SK-N-SH (cell line): ENCODE results near the gene GRIK3. TPM values are rescaled to one million over a fixed set of nuclear protein-coding genes. Genes with fewer than 3 reads are reported as not detected.

Experiments used
- CTCF ChIA-PET: fragments of 300-600, 350-600 bp; formaldehyde crosslinking; extraction: SDS; loops from one replicate; lab custom pipeline; 2021; lab: Yijun Ruan, JAX
- POLR2A ChIA-PET: fragments of 350-600 bp; sonication (Branson Sonifier 250); formaldehyde crosslinking; extraction: SDS; loops from one replicate; lab custom pipeline; 2020; ENCODE audit warnings: antibody characterized with exemption, inconsistent platforms; lab: Yijun Ruan, JAX
- DNase-seq: peaks from one replicate; pipeline ENCODE4 v3.0.0; 2012
- H2AFZ ChIP-seq: fragments of 200-600 bp; sonication (generic); 2 replicates; pipeline ENCODE4 v1.8.1; 2016; ENCODE audit warnings: antibody characterized with exemption, mild to moderate bottlenecking, low read depth
- H3F3A ChIP-seq: fragments of 200-600 bp; sonication (generic); replicated peaks from 2 replicates; pipeline ENCODE3; 2016; ENCODE audit warnings: antibody characterized with exemption, mild to moderate bottlenecking; ENCODE audit not compliant: insufficient read depth
- H3K27ac ChIP-seq, 2 experiments: fragments of 200-500 bp in 1 of 2; fragments of 200-600 bp in 1 of 2; sonication (Bioruptor generic) in 1 of 2; sonication (generic), shearing (Covaris generic) in 1 of 2; 2 replicates each; pipeline versions ENCODE4 v1.5.1 to v1.6.1; 2014 to 2016; ENCODE audit warnings: low read depth in 2 of 2, inconsistent platforms in 1 of 2, low read length in 1 of 2, mild to moderate bottlenecking in 1 of 2, mixed read lengths in 1 of 2
- H3K27me3 ChIP-seq: fragments of 200-600 bp; sonication (generic), shearing (Covaris generic); 2 replicates; pipeline ENCODE4 v1.6.1; 2016; ENCODE audit warnings: mixed run types; ENCODE audit not compliant: insufficient read depth
- H3K36me3 ChIP-seq, 2 experiments: fragments of 200-500 bp in 1 of 2; fragments of 200-600 bp in 1 of 2; sonication (Bioruptor generic) in 1 of 2; sonication (generic) in 1 of 2; replicated peaks in 1 of 2; 2 replicates each; pipeline versions ENCODE3 to v1.5.1; 2014 to 2016; ENCODE audit warnings: low read length in 1 of 2, mild to moderate bottlenecking in 1 of 2; ENCODE audit not compliant: insufficient read depth in 2 of 2, control insufficient read depth in 1 of 2
- H3K4me1 ChIP-seq, 2 experiments: fragments of 200-500 bp in 1 of 2; fragments of 200-600 bp in 1 of 2; sonication (Bioruptor generic) in 1 of 2; sonication (generic), shearing (Covaris generic) in 1 of 2; 2 replicates each; pipeline versions ENCODE4 v1.5.1 to v1.6.1; 2014 to 2016; ENCODE audit warnings: low read depth in 1 of 2, low read length in 1 of 2, mixed run types in 1 of 2; ENCODE audit not compliant: insufficient read depth in 2 of 2, control insufficient read depth in 1 of 2
- H3K4me2 ChIP-seq: fragments of 200-600 bp; sonication (generic), shearing (Covaris generic); 2 replicates; pipeline ENCODE4 v1.6.1; 2017; ENCODE audit warnings: mixed run types
- H3K4me3 ChIP-seq, 2 experiments: fragments of 200-500 bp in 1 of 2; fragments of 200-600 bp in 1 of 2; sonication (Bioruptor generic) in 1 of 2; sonication (generic), shearing (Covaris generic) in 1 of 2; 2 replicates each; pipeline versions ENCODE4 v1.5.1 to v1.8.1; 2014 to 2016; ENCODE audit warnings: low read depth in 2 of 2, inconsistent platforms in 1 of 2, low read length in 1 of 2, mild to moderate bottlenecking in 1 of 2, mixed read lengths in 1 of 2, moderate library complexity in 1 of 2
- H3K79me2 ChIP-seq: fragments of 200-600 bp; sonication (generic); 2 replicates; pipeline ENCODE4 v1.8.1; 2017; ENCODE audit warnings: mild to moderate bottlenecking; ENCODE audit not compliant: insufficient read depth
- H3K9ac ChIP-seq: fragments of 200-600 bp; sonication (generic); 2 replicates; pipeline ENCODE4 v1.6.1; 2017; ENCODE audit warnings: mixed run types
- H3K9me2 ChIP-seq: fragments of 200-600 bp; sonication (generic); 2 replicates; pipeline ENCODE4 v1.6.1; 2017; ENCODE audit warnings: mixed run types
- H3K9me3 ChIP-seq: fragments of 200-600 bp; sonication (generic); 2 replicates; pipeline ENCODE4 v1.6.1; 2017; ENCODE audit warnings: mixed run types, mild to moderate bottlenecking, moderate library complexity
- H4K20me1 ChIP-seq: fragments of 200-600 bp; sonication (generic); 2 replicates; pipeline ENCODE4 v1.6.1; 2017; ENCODE audit warnings: mild to moderate bottlenecking, mixed run types; ENCODE audit not compliant: insufficient read depth
- CTCF ChIP-seq: fragments of 200-600 bp; sonication (generic); IDR thresholded peaks from 2 replicates; pipeline ENCODE4 v1.6.1; 2017; ENCODE audit warnings: antibody characterized with exemption, mild to moderate bottlenecking, moderate library complexity
- ELF1 ChIP-seq: IDR thresholded peaks from 2 replicates; pipeline ENCODE4 v1.4.0; 2012
- EP300 ChIP-seq, 2 experiments: IDR thresholded peaks; 2 replicates each; pipeline versions ENCODE4 v1.4.0 to v1.6.1; 2012; ENCODE audit warnings: borderline replicate concordance in 1 of 2, low read depth in 1 of 2, low read length in 1 of 2
- EZH2phosphoT487 ChIP-seq: fragments of 200-600 bp; sonication (generic); IDR thresholded peaks from 2 replicates; pipeline ENCODE4 v1.6.1; 2017; ENCODE audit warnings: low read depth, mixed run types, mild to moderate bottlenecking, antibody characterized with exemption, moderate library complexity, borderline replicate concordance
- FOXM1 ChIP-seq: IDR thresholded peaks from 2 replicates; pipeline ENCODE4 v1.4.0; 2012; ENCODE audit warnings: low read depth, mild to moderate bottlenecking
- GABPA ChIP-seq: IDR thresholded peaks from 2 replicates; pipeline ENCODE4 v1.4.0; 2012; ENCODE audit warnings: low read depth, mild to moderate bottlenecking
- IRF3 ChIP-seq: fragments of 150-350 bp; IDR thresholded peaks from 2 replicates; pipeline ENCODE4 v1.6.1; 2016; ENCODE audit warnings: mild to moderate bottlenecking, low read depth, low read length
- MXI1 ChIP-seq: IDR thresholded peaks from 2 replicates; pipeline ENCODE4 v1.6.1; 2012; ENCODE audit warnings: mild to moderate bottlenecking, low read depth, low read length, improper control_type of control experiment
- NFIC ChIP-seq: IDR thresholded peaks from 2 replicates; pipeline ENCODE4 v1.4.0; 2012; ENCODE audit warnings: borderline replicate concordance
- REST ChIP-seq: IDR thresholded peaks from 2 replicates; pipeline ENCODE4 v1.6.1; 2012; ENCODE audit warnings: mild to moderate bottlenecking, low read depth, low read length, moderate library complexity
- RFX5 ChIP-seq: IDR thresholded peaks from 2 replicates; pipeline ENCODE4 v1.6.1; 2012; ENCODE audit warnings: mild to moderate bottlenecking, improper control_type of control experiment, low read length
- SIN3A ChIP-seq: IDR thresholded peaks from 2 replicates; pipeline ENCODE4 v1.6.1; 2012; ENCODE audit warnings: low read depth, mild to moderate bottlenecking, low read length, moderate library complexity, borderline replicate concordance
- SMC3 ChIP-seq: IDR thresholded peaks from 2 replicates; pipeline ENCODE4 v1.6.1; 2012; ENCODE audit warnings: low read depth, low read length, improper control_type of control experiment
- TCF12 ChIP-seq: IDR thresholded peaks from 2 replicates; pipeline ENCODE4 v1.4.0; 2012
- TEAD4 ChIP-seq: IDR thresholded peaks from 2 replicates; pipeline ENCODE4 v1.4.0; 2012; ENCODE audit warnings: mild to moderate bottlenecking, borderline replicate concordance; ENCODE audit not compliant: insufficient read depth
- USF1 ChIP-seq: IDR thresholded peaks from 2 replicates; pipeline ENCODE4 v1.4.0; 2012; ENCODE audit warnings: low read depth, borderline replicate concordance
- USF2 ChIP-seq: fragments of 150-350 bp; IDR thresholded peaks from 2 replicates; pipeline ENCODE4 v1.6.1; 2017; ENCODE audit warnings: antibody characterized with exemption, low read length, low read depth, borderline replicate concordance
- ZBTB33 ChIP-seq: IDR thresholded peaks from 2 replicates; pipeline ENCODE4 v1.4.0; 2012; ENCODE audit warnings: low read depth, borderline replicate concordance
- WGBS: methylation state at CpG from one replicate; pipeline ENCODE4 v1.1.6; 2017; ENCODE audit warnings: low lambda C conversion rate; 5-methylcytosine and 5-hydroxymethylcytosine counted together
- polyA plus RNA-seq, 3 experiments: library from polyadenylated mRNA; depleted of rRNA; stranded (reverse); fragments of >200 nt; gene quantifications; 2 replicates each; pipeline ENCODE4 v1.2.3, GENCODE V29; 2012

The GRIK3 gene
- polyA plus RNA-seq, 1 of the 3 experiments (the other 2 are of a cell fraction): not detected

- TF ChIP-seq SIN3A: no peak
Measured at GRCh38 chr1:36981126-36981525, 53.2 kb downstream of the GRIK3 start (continued).

GRCh38 chr1:36977731-36978406 is 56.4 kb downstream of the GRIK3 start:
- Histone ChIP-seq H3K9ac (no peak overlapping the region), H3F3A (no peaks in the 10 kb centered on the region), H3K4me2 (no peak overlapping the region), H3K9me2 (no peaks in the 10 kb centered on the region), H2AFZ (no peak overlapping the region), H3K4me1 (no peaks in the 10 kb centered on the region), H3K36me3 (no peaks in the 10 kb centered on the region), H3K27me3 (no peaks in the 10 kb centered on the region), H3K4me3 (no peak overlapping the region), H3K79me2 (no peaks in the 10 kb centered on the region), H3K27ac (no peak overlapping the region), H4K20me1 (no peaks in the 10 kb centered on the region), H3K9me3 (no peaks in the 10 kb centered on the region)
- DNase-seq: no peak
- TF ChIP-seq EP300 (IDR thresholded peaks at IDR 0.05; ENCODE audit: borderline replicate concordance in 1 of 2, low read depth in 1 of 2, low read length in 1 of 2): no peak
- no peak for TF ChIP-seq TCF12
- TF ChIP-seq NFIC: no peak
- no peak for TF ChIP-seq CTCF
- no peak for TF ChIP-seq USF2
- no peak for TF ChIP-seq TEAD4
- no peak for TF ChIP-seq EZH2phosphoT487
- no peak for TF ChIP-seq FOXM1
- no peak for TF ChIP-seq ZBTB33
- TF ChIP-seq MXI1: no peak
- no peak for TF ChIP-seq IRF3
- TF ChIP-seq SMC3: no peak
- TF ChIP-seq REST: no peak
- TF ChIP-seq GABPA: no peak
- TF ChIP-seq ELF1: no peak
- TF ChIP-seq SIN3A: no peak
- no peak for TF ChIP-seq USF1
- no peak for TF ChIP-seq RFX5
- WGBS: 33% methylated on average over 9 of the region's 9 CpGs
- CTCF ChIA-PET: no interaction called here
- POLR2A ChIA-PET: no interaction called here
